GM21619 (cell line): ENCODE data around the gene MED28.

Experiments used
- ATAC-seq: cut with Tn5 transposase; IDR thresholded peaks from one replicate; pipeline ENCODE4 v1.9.1; 2021; ENCODE audit not compliant: unreplicated experiment

Gene MED28

GRCh38 chr4:17665346-17665745, 50.9 kb downstream of the MED28 start:
- peak; percentile 23 for ATAC-seq

GRCh38 chr4:17665852-17666251, 51.4 kb downstream of the MED28 start:
- no peak for ATAC-seq

GRCh38 chr4:17667253-17667652, 52.8 kb downstream of the MED28 start:
- no peak for ATAC-seq

- no peak for ATAC-seq
These were observed 53.3 kb downstream of the MED28 start for GRCh38 chr4:17667653-17668201.

- ATAC-seq, result no peak
These were observed 56.0 kb downstream of the MED28 start for GRCh38 chr4:17670423-17670822.

- ATAC-seq, result no peak
These were observed 66.3 kb downstream of the MED28 start for GRCh38 chr4:17680559-17681280.

- ATAC-seq, result no peak
These were observed 67.1 kb downstream of the MED28 start for GRCh38 chr4:17681281-17682221.

GRCh38 chr4:17682222-17682566, 67.8 kb downstream of the MED28 start:
- no peak for ATAC-seq
